ENCODE results near the gene ELF4. TPM values are rescaled to one million over a fixed set of nuclear protein-coding genes. Genes with fewer than 3 reads are reported as not detected.

Gene ELF4
- total RNA-seq, 1 experiment from 2014 or later: 19.2 TPM

- ChIA-PET POLR2A (no interaction called here), CTCF (no interaction called here), RAD21 (ENCODE audit: low non-redundant PET in 1 of 2, low total read pairs in 2 of 2, uncharacterized antibody in 2 of 2, unreplicated experiment in 2 of 2) (no interaction called here)
- ATAC-seq (no peak), DNase-seq (ENCODE audit: low read depth, low spot score) (no peak)
- no peaks in the 10 kb centered on the region for H3K27me3 ChIP-seq (ENCODE audit: insufficient read depth, low read length)
- H3K9me2 ChIP-seq (ENCODE audit: insufficient read depth): no peaks in the 10 kb centered on the region
- H2AFZ ChIP-seq (ENCODE audit: low read depth, low read length, poor library complexity, severe bottlenecking): no peak overlapping the region
- no TSS peak for BruUV-seq (replicated peaks)
- H3K4me3 ChIP-seq (replicated peaks in 1 of 2; ENCODE audit: low read depth in 1 of 2, low read length in 2 of 2): no peak overlapping the region
- no peaks in the 10 kb centered on the region for H4K20me1 ChIP-seq (ENCODE audit: insufficient read depth)
- no peak overlapping the region for H3K9ac ChIP-seq (ENCODE audit: low read length)
- intact Hi-C loops (cut with micrococcal nuclease): no loop called here
- H3K9me3 ChIP-seq (ENCODE audit: control insufficient read depth in 1 of 2, insufficient read depth in 1 of 2, low read depth in 1 of 2, low read length in 2 of 2): no peaks in the 10 kb centered on the region
- no peak overlapping the region for H3K4me2 ChIP-seq (ENCODE audit: low read length)
- peaks cover 0 to 2% of the 10 kb centered on the region in 2 experiments; a peak in 2 of 4 replicates for H3K36me3 ChIP-seq (ENCODE audit: control insufficient read depth in 1 of 2, insufficient read depth in 2 of 2, low read length in 2 of 2)
- TF ChIP-seq SIN3A (IDR thresholded peaks at IDR 0.05; ENCODE audit: low read depth): no peak
- no peak for TF ChIP-seq CBX3 (IDR thresholded peaks at IDR 0.05; ENCODE audit: low read depth)
- no peak for TF ChIP-seq SRF (IDR thresholded peaks at IDR 0.05; ENCODE audit: low read depth)
- TF ChIP-seq ELF1 (IDR thresholded peaks at IDR 0.05; ENCODE audit: borderline replicate concordance, low read depth): no peak
- TF ChIP-seq TCF7L2 (IDR thresholded peaks at IDR 0.05; ENCODE audit: borderline replicate concordance, extremely low read depth, insufficient read depth, insufficient read length): no peak
- no peak for TF ChIP-seq CEBPB (IDR thresholded peaks at IDR 0.05; ENCODE audit: low read depth)
- TF ChIP-seq POLR2AphosphoS5 (IDR thresholded peaks at IDR 0.05; ENCODE audit: low read depth, low read length): no peak
- TF ChIP-seq ZNF274 (IDR thresholded peaks at IDR 0.05; ENCODE audit: low read depth, low read length): no peak
- no peak for TF ChIP-seq RAD21 (IDR thresholded peaks at IDR 0.05; ENCODE audit: low read depth)
- TF ChIP-seq ZFX (IDR thresholded peaks at IDR 0.05): no peak
- TF ChIP-seq EGR1 (IDR thresholded peaks at IDR 0.05; ENCODE audit: low read depth): no peak
- no peak for TF ChIP-seq POLR2A (IDR thresholded peaks at IDR 0.05; ENCODE audit: borderline replicate concordance, extremely low read depth, insufficient read depth, insufficient read length)
- TF ChIP-seq, protein P1, sequence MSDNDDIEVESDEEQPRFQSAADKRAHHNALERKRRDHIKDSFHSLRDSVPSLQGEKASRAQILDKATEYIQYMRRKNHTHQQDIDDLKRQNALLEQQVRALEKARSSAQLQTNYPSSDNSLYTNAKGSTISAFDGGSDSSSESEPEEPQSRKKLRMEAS (IDR thresholded peaks at IDR 0.05): no peak
- TF ChIP-seq EZH2 (IDR thresholded peaks at IDR 0.05): no peak
- TF ChIP-seq YY1 (IDR thresholded peaks at IDR 0.05; ENCODE audit: extremely low read depth, insufficient replicate concordance, low read depth, low read length): no peak
- no peak for TF ChIP-seq EZH2phosphoT487 (IDR thresholded peaks at IDR 0.05; ENCODE audit: borderline replicate concordance)
- TF ChIP-seq CTCF (IDR thresholded peaks at IDR 0.05 in 2 of 3, conservative IDR thresholded peaks at IDR 0.05 in 1 of 3; ENCODE audit: borderline replicate concordance in 1 of 3, insufficient read depth in 1 of 3, low read depth in 2 of 3, low read length in 2 of 3): no peak
- TF ChIP-seq FOSL1 (IDR thresholded peaks at IDR 0.05; ENCODE audit: low read depth): no peak
- TF ChIP-seq, protein P2, sequence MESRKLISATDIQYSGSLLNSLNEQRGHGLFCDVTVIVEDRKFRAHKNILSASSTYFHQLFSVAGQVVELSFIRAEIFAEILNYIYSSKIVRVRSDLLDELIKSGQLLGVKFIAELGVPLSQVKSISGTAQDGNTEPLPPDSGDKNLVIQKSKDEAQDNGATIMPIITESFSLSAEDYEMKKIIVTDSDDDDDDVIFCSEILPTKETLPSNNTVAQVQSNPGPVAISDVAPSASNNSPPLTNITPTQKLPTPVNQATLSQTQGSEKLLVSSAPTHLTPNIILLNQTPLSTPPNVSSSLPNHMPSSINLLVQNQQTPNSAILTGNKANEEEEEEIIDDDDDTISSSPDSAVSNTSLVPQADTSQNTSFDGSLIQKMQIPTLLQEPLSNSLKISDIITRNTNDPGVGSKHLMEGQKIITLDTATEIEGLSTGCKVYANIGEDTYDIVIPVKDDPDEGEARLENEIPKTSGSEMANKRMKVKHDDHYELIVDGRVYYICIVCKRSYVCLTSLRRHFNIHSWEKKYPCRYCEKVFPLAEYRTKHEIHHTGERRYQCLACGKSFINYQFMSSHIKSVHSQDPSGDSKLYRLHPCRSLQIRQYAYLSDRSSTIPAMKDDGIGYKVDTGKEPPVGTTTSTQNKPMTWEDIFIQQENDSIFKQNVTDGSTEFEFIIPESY (IDR thresholded peaks at IDR 0.05; ENCODE audit: extremely low read depth, insufficient replicate concordance, low read length): no peak
- no peak for TF ChIP-seq REST (IDR thresholded peaks at IDR 0.05; ENCODE audit: low read depth)
- no peaks in the 10 kb centered on the region for H3K79me2 ChIP-seq (ENCODE audit: insufficient read depth, low read length)
- no peaks in the 10 kb centered on the region for H3K4me1 ChIP-seq (ENCODE audit: control insufficient read depth in 1 of 2, insufficient read depth in 2 of 2, low read length in 2 of 2)
- no peak overlapping the region for H3K27ac ChIP-seq (ENCODE audit: low read depth, low read length)
Observed at GRCh38 chrX:130136961-130137360, 26.7 kb upstream of the ELF4 start.
